H1 (cell line): ENCODE data around the gene IFNA1. TPM values are rescaled to one million over a fixed set of nuclear protein-coding genes. Genes with fewer than 3 reads are reported as not detected.
"Not testable (repeated sequence)": the region's sequence is repeated elsewhere in the genome, so short reads cannot be mapped to it uniquely, and the experiment has no call there.

ENCODE experiments used
- CTCF ChIA-PET: fragments of 300-600 bp; sonication (Branson Sonifier 250); formaldehyde crosslinking; loops from one replicate; lab custom pipeline; 2021; ENCODE audit not compliant: partially characterized antibody; lab: Charles Lee
- POLR2A ChIA-PET: fragments of 300-600 bp; sonication (Branson Sonifier 250); formaldehyde crosslinking; loops from one replicate; lab custom pipeline; 2021; ENCODE audit warnings: inconsistent platforms; ENCODE audit not compliant: partially characterized antibody; lab: Charles Lee
- DNase-seq, 2 experiments: peaks; one replicate each; pipeline versions ENCODE4 v3.0.0 to v3.0.0-alpha.2; 2010 to 2022; ENCODE audit warnings: low spot score in 2 of 2, low read depth in 1 of 2, mixed read lengths in 1 of 2
- FAIRE-seq: peaks from 2 replicates; lab custom pipeline; 2011; peaks lifted over from hg19 to GRCh38; lab: Jason Lieb, UNC
- H2AFZ ChIP-seq: 2 replicates; pipeline ENCODE4 v1.8.1; 2012; ENCODE audit warnings: low read length, inconsistent platforms
- H2AK5ac ChIP-seq: 2 replicates; pipeline ENCODE4 v1.6.1; 2013; ENCODE audit warnings: low read depth, low read length
- H2BK120ac ChIP-seq: replicated peaks from 2 replicates; pipeline ENCODE3; 2013; ENCODE audit warnings: low read depth, low read length, inconsistent platforms
- H2BK12ac ChIP-seq: 2 replicates; pipeline ENCODE4 v1.6.1; 2013; ENCODE audit warnings: low read depth, low read length
- H2BK15ac ChIP-seq: 2 replicates; pipeline ENCODE4 v1.6.1; 2013; ENCODE audit warnings: low read length
- H2BK20ac ChIP-seq: 2 replicates; pipeline ENCODE4 v1.6.1; 2013; ENCODE audit warnings: low read length
- H2BK5ac ChIP-seq: 2 replicates; pipeline ENCODE4 v1.6.1; 2013; ENCODE audit warnings: low read depth, low read length
- H3K14ac ChIP-seq: 2 replicates; pipeline ENCODE4 v1.6.1; 2013; ENCODE audit warnings: inconsistent platforms; ENCODE audit not compliant: insufficient read length
- H3K18ac ChIP-seq: 2 replicates; pipeline ENCODE4 v1.6.1; 2013; ENCODE audit warnings: low read length; ENCODE audit errors: extremely low read depth
- H3K23ac ChIP-seq: 2 replicates; pipeline ENCODE4 v1.6.1; 2013; ENCODE audit warnings: inconsistent platforms; ENCODE audit not compliant: insufficient read length
- H3K23me2 ChIP-seq: 2 replicates; pipeline ENCODE4 v1.6.1; 2013; ENCODE audit warnings: low read depth, low read length
- H3K27ac ChIP-seq: 2 replicates; pipeline ENCODE4 v1.6.1; 2011; ENCODE audit warnings: low read depth, low read length, inconsistent platforms
- H3K27me3 ChIP-seq, 4 experiments: replicated peaks in 1 of 4; 1 replicate in 1 of 4; 2 replicates in 3 of 4; pipeline versions ENCODE4 v1.6.1 to v1.8.1; 2011 to 2013; ENCODE audit warnings: low read length in 3 of 4, mild to moderate bottlenecking in 3 of 4, inconsistent platforms in 2 of 4, mixed read lengths in 2 of 4, moderate library complexity in 1 of 4; ENCODE audit not compliant: control insufficient read depth in 3 of 4, insufficient read depth in 3 of 4; ENCODE audit errors: extremely low read depth in 1 of 4
- H3K36me3 ChIP-seq, 4 experiments: 2 replicates each; pipeline versions ENCODE4 v1.6.1 to v1.8.1; 2011 to 2013; ENCODE audit warnings: mild to moderate bottlenecking in 4 of 4, low read length in 3 of 4, moderate library complexity in 2 of 4, control low read depth in 1 of 4, inconsistent platforms in 1 of 4; ENCODE audit not compliant: insufficient read depth in 4 of 4, control insufficient read depth in 2 of 4
- H3K4ac ChIP-seq: replicated peaks from 2 replicates; pipeline ENCODE3; 2013; ENCODE audit warnings: low read length, low read depth, mixed read lengths, inconsistent platforms; ENCODE audit not compliant: insufficient read length
- H3K4me1 ChIP-seq, 4 experiments: replicated peaks in 1 of 4; 1 replicate in 1 of 4; 2 replicates in 3 of 4; pipeline versions ENCODE4 v1.6.1 to v1.8.1; 2011 to 2013; ENCODE audit warnings: low read length in 3 of 4, inconsistent platforms in 2 of 4, mixed read lengths in 1 of 4; ENCODE audit not compliant: insufficient read depth in 4 of 4, control insufficient read depth in 3 of 4
- H3K4me2 ChIP-seq, 2 experiments: 2 replicates each; pipeline versions ENCODE4 v1.6.1 to v1.8.1; 2011 to 2013; ENCODE audit warnings: low read depth in 2 of 2, low read length in 2 of 2, control low read depth in 1 of 2, inconsistent platforms in 1 of 2, mild to moderate bottlenecking in 1 of 2; ENCODE audit not compliant: insufficient read depth in 1 of 2
- H3K4me3 ChIP-seq, 4 experiments: fragments of 200-600, 300-600 bp in 1 of 4; sonication (generic), shearing (Covaris generic), sonication (Bioruptor Twin) in 1 of 4; 2 replicates each; pipeline versions ENCODE4 v1.5.1 to v1.8.1; 2011 to 2016; ENCODE audit warnings: low read length in 4 of 4, low read depth in 3 of 4, control low read depth in 2 of 4, inconsistent platforms in 2 of 4, mild to moderate bottlenecking in 2 of 4, mixed read lengths in 1 of 4, moderate library complexity in 1 of 4; ENCODE audit not compliant: insufficient read depth in 2 of 4; ENCODE audit errors: extremely low read depth in 1 of 4
- H3K56ac ChIP-seq: replicated peaks from 2 replicates; pipeline ENCODE3; 2013; ENCODE audit warnings: low read depth, mild to moderate bottlenecking, mixed read lengths, low read length, inconsistent platforms; ENCODE audit not compliant: insufficient read length
- H3K79me1 ChIP-seq: 2 replicates; pipeline ENCODE4 v1.6.1; 2013; ENCODE audit warnings: low read depth, low read length, control low read depth
- H3K79me2 ChIP-seq, 2 experiments: 2 replicates each; pipeline versions ENCODE4 v1.6.1 to v1.8.1; 2012 to 2013; ENCODE audit warnings: low read length in 2 of 2, mild to moderate bottlenecking in 2 of 2, inconsistent platforms in 1 of 2; ENCODE audit not compliant: insufficient read depth in 2 of 2, control insufficient read depth in 1 of 2
- H3K9ac ChIP-seq, 4 experiments: replicated peaks in 1 of 4; 1 replicate in 1 of 4; 2 replicates in 3 of 4; pipeline versions ENCODE4 v1.6.1 to v1.8.1; 2011 to 2013; ENCODE audit warnings: low read depth in 3 of 4, low read length in 3 of 4, control low read depth in 2 of 4, mild to moderate bottlenecking in 2 of 4, moderate library complexity in 2 of 4, inconsistent platforms in 1 of 4; ENCODE audit errors: extremely low read depth in 1 of 4
- H3K9me3 ChIP-seq, 2 experiments: 2 replicates each; pipeline versions ENCODE4 v1.6.1 to v1.8.1; 2012 to 2013; ENCODE audit warnings: mild to moderate bottlenecking in 2 of 2, moderate library complexity in 2 of 2, control low read depth in 1 of 2, inconsistent platforms in 1 of 2, low read depth in 1 of 2, low read length in 1 of 2, mixed read lengths in 1 of 2; ENCODE audit not compliant: insufficient read depth in 2 of 2
- H4K20me1 ChIP-seq, 2 experiments: replicated peaks in 1 of 2; 2 replicates each; pipeline versions ENCODE3 to v1.8.1; 2011 to 2013; ENCODE audit warnings: inconsistent platforms in 2 of 2, low read length in 2 of 2, mild to moderate bottlenecking in 1 of 2; ENCODE audit not compliant: insufficient read depth in 2 of 2, control insufficient read depth in 1 of 2
- H4K5ac ChIP-seq: 2 replicates; pipeline ENCODE4 v1.6.1; 2013; ENCODE audit warnings: low read length, low read depth, mixed read lengths, inconsistent platforms; ENCODE audit not compliant: insufficient read length
- H4K8ac ChIP-seq: 2 replicates; pipeline ENCODE4 v1.8.0; 2013; ENCODE audit warnings: mild to moderate bottlenecking, moderate library complexity, low read length, inconsistent platforms; ENCODE audit not compliant: insufficient read depth; ENCODE audit errors: extremely low read depth
- H4K91ac ChIP-seq: replicated peaks from 2 replicates; pipeline ENCODE3; 2013; ENCODE audit warnings: low read length, mixed read lengths, inconsistent platforms; ENCODE audit not compliant: insufficient read length
- BRCA1 ChIP-seq: IDR thresholded peaks from 2 replicates; pipeline ENCODE4 v1.6.1; 2012; ENCODE audit warnings: low read depth, low read length, improper control_type of control experiment
- CBX5 ChIP-seq: fragments of 300-800, 300-1000 bp; sonication (generic); IDR thresholded peaks from 2 replicates; pipeline ENCODE4 v1.7.1; 2016; ENCODE audit warnings: antibody characterized with exemption, low read length, low read depth
- CHD1 ChIP-seq: IDR thresholded peaks from 2 replicates; pipeline ENCODE4 v1.6.1; 2012; ENCODE audit warnings: low read depth, low read length, improper control_type of control experiment
- GABPA ChIP-seq: IDR thresholded peaks from 2 replicates; pipeline ENCODE4 v1.6.1; 2011; ENCODE audit warnings: mild to moderate bottlenecking, low read length, moderate library complexity, borderline replicate concordance; ENCODE audit not compliant: insufficient read depth
- KDM1A ChIP-seq: fragments of 200-600, 300-600 bp; sonication (generic); IDR thresholded peaks from 2 replicates; pipeline ENCODE4 v1.7.1; 2016; ENCODE audit warnings: mild to moderate bottlenecking, low read length, borderline replicate concordance
- RBBP5 ChIP-seq: IDR thresholded peaks from 2 replicates; pipeline ENCODE4 v1.7.1; 2012; ENCODE audit warnings: low read depth, mild to moderate bottlenecking, inconsistent platforms, low read length, moderate library complexity, borderline replicate concordance
- WGBS, 2 experiments: shearing (Covaris generic) in 1 of 2; methylation state at CpG; one replicate each; pipeline versions ENCODE4 v1.1.6 to v1.1.7; 2013 to 2015; ENCODE audit warnings: low lambda C conversion rate in 2 of 2, mixed read lengths in 2 of 2, inconsistent platforms in 1 of 2, low coverage in 1 of 2, missing lambda C conversion rate in 1 of 2; ENCODE audit not compliant: insufficient replicate concordance in 2 of 2, insufficient coverage in 1 of 2, insufficient read length in 1 of 2; ENCODE audit errors: extremely low coverage in 1 of 2, missing lambda C conversion rate in 1 of 2; 5-methylcytosine and 5-hydroxymethylcytosine counted together
- polyA plus RNA-seq, 7 experiments: library from polyadenylated mRNA; depleted of rRNA in 3 of 7; stranded (reverse) in 5 of 7; unstranded in 2 of 7; fragments of >200 nt in 5 of 7; fragments of 200-250 nt in 2 of 7; gene quantifications; 1 replicate in 5 of 7; 2 replicates in 1 of 7; 4 replicates in 1 of 7; pipeline versions ENCODE4 v1.2.1 to v1.2.3, GENCODE V29; 2011 to 2013; ENCODE audit warnings: missing spikeins in 2 of 7, mixed read lengths in 2 of 7
- total RNA-seq: library from RNA; stranded (reverse); fragmentation: NEBNext Ultra II Directional; extraction: Animal tissue kit (Norgen Biotek cat#: 25700); gene quantifications from 2 replicates; pipeline ENCODE4 v1.2.1, GENCODE V29; 2021

IFNA1 gene
- total and polyA plus RNA-seq, 2 of the 8 experiments (the other 6 are each of a cell fraction or from before 2014, with no cell fraction given), result not detected

- TF ChIP-seq KDM1A (no peak), GABPA (no peak), RBBP5 (no peak), BRCA1 (no peak), CHD1 (no peak), CBX5 (no peak)
Measured at GRCh38 chr9:21443849-21444625, 3.8 kb downstream of the IFNA1 start (continued).

DNA sequence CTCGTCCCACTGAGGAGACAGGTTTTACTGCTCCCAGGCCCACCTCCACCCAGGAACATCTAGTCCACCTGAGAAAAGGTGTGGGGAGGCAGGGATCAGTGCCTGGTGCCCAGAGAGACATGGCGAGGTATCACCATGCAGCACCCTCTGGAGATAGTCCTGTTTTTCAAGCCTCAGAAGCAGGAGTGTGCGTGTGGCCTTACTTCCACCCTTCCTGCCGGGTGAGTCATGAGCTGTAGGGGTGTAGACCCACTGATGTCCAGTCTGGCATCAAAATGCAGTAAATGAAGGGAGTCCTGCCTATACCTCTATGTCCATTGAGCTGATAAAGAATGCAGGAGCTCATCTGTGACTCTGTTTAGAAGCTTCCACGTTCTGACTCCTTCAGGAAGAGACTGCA lies 9.1 kb downstream of the IFNA1 start:
- H2BK20ac ChIP-seq, H2BK120ac ChIP-seq, H3K27me3 ChIP-seq, H2BK5ac ChIP-seq, H3K9ac ChIP-seq, H4K8ac ChIP-seq, H3K4me1 ChIP-seq, H3K56ac ChIP-seq, H3K4me2 ChIP-seq, POLR2A ChIA-PET, H3K23ac ChIP-seq, H3K27ac ChIP-seq, H3K23me2 ChIP-seq, H3K4ac ChIP-seq, H3K36me3 ChIP-seq, CTCF ChIA-PET, H4K20me1 ChIP-seq, H2BK15ac ChIP-seq, H3K79me2 ChIP-seq, H3K79me1 ChIP-seq, H3K9me3 ChIP-seq, H4K5ac ChIP-seq, H2BK12ac ChIP-seq, H2AK5ac ChIP-seq, H2AFZ ChIP-seq, H4K91ac ChIP-seq, DNase-seq, H3K4me3 ChIP-seq, H3K18ac ChIP-seq, H3K14ac ChIP-seq, FAIRE-seq: not testable (repeated sequence)
- WGBS, 2 experiments, result 89% methylated on average over 5 of the region's 5 CpGs; no CpG with 5 or more reads in 1 of the 2 experiments
